Vagina (tissue), 2 donors: ENCODE measurements around the gene METTL1. TPM values are rescaled to one million over a fixed set of nuclear protein-coding genes. Genes with fewer than 3 reads are reported as not detected.

Experiments used
- DNase-seq, 2 donors: peaks; one replicate each; pipeline ENCODE4 v3.0.0-alpha.2; 2017; ENCODE audit errors: extremely low spot score in 2 of 2
- H3K27ac ChIP-seq: fragments of 200-600 bp; sonication (generic); one replicate; pipeline ENCODE4 v1.5.1; 2019
- H3K27me3 ChIP-seq: fragments of 200-600 bp; sonication (generic); one replicate; pipeline ENCODE4 v1.5.1; 2019
- H3K36me3 ChIP-seq, 2 donors: fragments of 200-600 bp; sonication (generic); one replicate each; pipeline ENCODE4 v1.5.1; 2017 to 2019
- H3K4me1 ChIP-seq: fragments of 200-600 bp; sonication (generic); one replicate; pipeline ENCODE4 v1.5.1; 2019
- H3K4me3 ChIP-seq, 2 donors: fragments of 200-600 bp; sonication (generic); 1 replicate in 1 of 2; 2 replicates in 1 of 2; pipeline ENCODE4 v1.5.1; 2016 to 2019
- H3K9me3 ChIP-seq: fragments of 200-600 bp; sonication (generic); one replicate; pipeline ENCODE4 v1.5.1; 2019
- CTCF ChIP-seq, 3 experiments: fragments of 450-650 bp in 2 of 3; fragments of 200-600 bp in 1 of 3; sonication (generic) in 1 of 3; IDR thresholded peaks; one replicate each; pipeline ENCODE4 v1.5.1; 2017 to 2019; ENCODE audit warnings: antibody characterized with exemption in 3 of 3, mild to moderate bottlenecking in 2 of 3, moderate library complexity in 2 of 3
- POLR2A ChIP-seq, 2 donors: fragments of 450-650 bp; IDR thresholded peaks; one replicate each; pipeline ENCODE4 v1.6.1; 2017; ENCODE audit warnings: antibody characterized with exemption in 2 of 2, mild to moderate bottlenecking in 2 of 2, moderate library complexity in 2 of 2
- POLR2AphosphoS5 ChIP-seq, 2 donors: sonication (generic); formaldehyde crosslinking; IDR thresholded peaks; one replicate each; pipeline ENCODE4 v1.9.0; 2017; ENCODE audit warnings: antibody characterized with exemption in 2 of 2, mild to moderate bottlenecking in 2 of 2, low read depth in 1 of 2; ENCODE audit not compliant: insufficient read depth in 1 of 2
- intact Hi-C: fragments of 100-400 bp; cut with DNase I; formaldehyde crosslinking; loops from one replicate; pipeline ENCODE4 v1.15.1; 2023
- total RNA-seq: library from RNA; depleted of rRNA; stranded (reverse); fragments of >200 nt; gene quantifications from one replicate; pipeline ENCODE4 v1.2.3, GENCODE V29; 2016

METTL1 gene
- total RNA-seq, 1 donor from 2014 or later: 10.8 TPM

- Histone ChIP-seq H3K4me1 (peaks cover 43% of the 10 kb centered on the region), H3K9me3 (no peaks in the 10 kb centered on the region), H3K27me3 (peaks cover 6% of the 10 kb centered on the region), H3K4me3 (no peak overlapping the region), H3K36me3 (no peaks in the 10 kb centered on the region), H3K27ac (no peak overlapping the region)
- intact Hi-C loops: no loop called here
- DNase-seq: no peak
- no peak for TF ChIP-seq POLR2A (IDR thresholded peaks at IDR 0.05)
- TF ChIP-seq CTCF (IDR thresholded peaks at IDR 0.05): no peak
- TF ChIP-seq POLR2AphosphoS5 (IDR thresholded peaks at IDR 0.05; ENCODE audit: insufficient read depth in 1 of 2, low read depth in 1 of 2): no peak
These were observed 32.5 kb downstream of the METTL1 start for GRCh38 chr12:57739387-57739786.

GRCh38 chr12:57738661-57739237, 33.2 kb downstream of the METTL1 start, which contains the start of gene AGAP2:
Gene AGAP2, minus strand, starts transcription at chr12:57738742. Its CDS starts 496 bp downstream, at chr12:57738246.
- H3K27ac ChIP-seq: no peak within 1 kb of the TSS
- intact Hi-C loops: no loop called here
- H3K4me1 ChIP-seq: peaks cover 36% of the 10 kb centered on the region
- H3K36me3 ChIP-seq: no peaks in the 10 kb centered on the region
- H3K9me3 ChIP-seq: no peaks in the 10 kb centered on the region
- peaks cover 6% of the 10 kb centered on the region for H3K27me3 ChIP-seq
- DNase-seq: no peak
- TF ChIP-seq POLR2A (IDR thresholded peaks at IDR 0.05): no peak
- TF ChIP-seq CTCF (IDR thresholded peaks at IDR 0.05): no peak
- TF ChIP-seq POLR2AphosphoS5 (IDR thresholded peaks at IDR 0.05; ENCODE audit: insufficient read depth in 1 of 2, low read depth in 1 of 2): no peak
- peak within 1 kb of the TSS; percentile 1 to 47 for H3K4me3 ChIP-seq

GRCh38 chr12:57737467-57738460, 34.1 kb downstream of the METTL1 start:
- DNase-seq: no peak
- no peaks in the 10 kb centered on the region for H3K36me3 ChIP-seq
- H3K4me3 ChIP-seq: peak overlapping the region; percentile 1 to 47
- H3K27me3 ChIP-seq: peaks cover 6% of the 10 kb centered on the region
- H3K27ac ChIP-seq: no peak overlapping the region
- no peaks in the 10 kb centered on the region for H3K9me3 ChIP-seq
- intact Hi-C loops: no loop called here
- TF ChIP-seq POLR2A (IDR thresholded peaks at IDR 0.05) (no peak), CTCF (IDR thresholded peaks at IDR 0.05) (no peak), POLR2AphosphoS5 (IDR thresholded peaks at IDR 0.05; ENCODE audit: insufficient read depth in 1 of 2, low read depth in 1 of 2) (no peak)
- H3K4me1 ChIP-seq: peaks cover 36% of the 10 kb centered on the region

GRCh38 chr12:57736741-57737466, 35.0 kb downstream of the METTL1 start:
- no peaks in the 10 kb centered on the region for H3K9me3 ChIP-seq
- H3K36me3 ChIP-seq: no peaks in the 10 kb centered on the region
- H3K4me3 ChIP-seq: peak overlapping the region; percentile 1 to 47
- H3K4me1 ChIP-seq: peaks cover 36% of the 10 kb centered on the region
- DNase-seq: no peak
- H3K27ac ChIP-seq: no peak overlapping the region
- intact Hi-C loops: no loop called here
- peaks cover 6% of the 10 kb centered on the region for H3K27me3 ChIP-seq
- TF ChIP-seq CTCF (IDR thresholded peaks at IDR 0.05) (no peak), POLR2A (IDR thresholded peaks at IDR 0.05) (no peak), POLR2AphosphoS5 (IDR thresholded peaks at IDR 0.05; ENCODE audit: insufficient read depth in 1 of 2, low read depth in 1 of 2) (no peak)
